Stomach smooth muscle (tissue), 2 donors: ENCODE measurements around the gene SUGP1.

ENCODE experiments used
- H3K27ac ChIP-seq: one replicate; pipeline ENCODE4 v1.7.0; 2013; ENCODE audit warnings: mild to moderate bottlenecking, low read length, inconsistent platforms
- H3K27me3 ChIP-seq, 2 donors: one replicate each; pipeline ENCODE4 v1.7.0; 2013; ENCODE audit warnings: low read length in 2 of 2; ENCODE audit not compliant: insufficient read depth in 2 of 2, control insufficient read depth in 1 of 2
- H3K36me3 ChIP-seq, 2 donors: one replicate each; pipeline ENCODE4 v1.7.0; 2013; ENCODE audit warnings: low read length in 2 of 2; ENCODE audit not compliant: control insufficient read depth in 2 of 2, insufficient read depth in 2 of 2
- H3K4me1 ChIP-seq: one replicate; pipeline ENCODE4 v1.7.0; 2013; ENCODE audit warnings: low read length; ENCODE audit not compliant: control insufficient read depth, insufficient read depth
- H3K4me3 ChIP-seq, 2 donors: one replicate each; pipeline ENCODE4 v1.7.0; 2013; ENCODE audit warnings: low read length in 2 of 2
- H3K9ac ChIP-seq, 2 donors: one replicate each; pipeline ENCODE4 v1.7.0; 2013; ENCODE audit warnings: low read length in 2 of 2, mild to moderate bottlenecking in 1 of 2
- H3K9me3 ChIP-seq, 2 donors: one replicate each; pipeline ENCODE4 v1.7.0; 2013; ENCODE audit warnings: low read length in 2 of 2; ENCODE audit not compliant: control insufficient read depth in 2 of 2
- donor health status: healthy.
- donor health status: Pancreatic carcinoma.

The SUGP1 gene

GRCh38 chr19:19276386-19276785 lies 43.9 kb downstream of the SUGP1 start:
- Histone ChIP-seq H3K27ac (no peak overlapping the region), H3K36me3 (peaks cover 31 to 42% of the 10 kb centered on the region in 2 donors), H3K4me1 (peaks cover 3% of the 10 kb centered on the region), H3K4me3 (no peak overlapping the region), H3K27me3 (peaks cover 8 to 13% of the 10 kb centered on the region in 2 donors), H3K9ac (no peak overlapping the region), H3K9me3 (no peaks in the 10 kb centered on the region)

- no peak overlapping the region for H3K4me3 ChIP-seq
- no peak overlapping the region for H3K27ac ChIP-seq
- peaks cover 24 to 29% of the 10 kb centered on the region in 2 donors for H3K36me3 ChIP-seq
These were observed 45.4 kb downstream of the SUGP1 start for GRCh38 chr19:19274716-19275565.

GRCh38 chr19:19274146-19274545 lies 46.2 kb downstream of the SUGP1 start:
- H3K27me3 ChIP-seq: peaks cover 8 to 13% of the 10 kb centered on the region in 2 donors
- H3K9ac ChIP-seq: no peak overlapping the region
- H3K27ac ChIP-seq: no peak overlapping the region
- peaks cover 17 to 24% of the 10 kb centered on the region in 2 donors for H3K36me3 ChIP-seq
- no peaks in the 10 kb centered on the region for H3K9me3 ChIP-seq
- H3K4me1 ChIP-seq: peaks cover 3% of the 10 kb centered on the region
- H3K4me3 ChIP-seq: no peak overlapping the region

More at GRCh38 chr19:19274716-19275565, 45.4 kb downstream of the SUGP1 start:
- Histone ChIP-seq H3K27me3 (peaks cover 8 to 13% of the 10 kb centered on the region in 2 donors), H3K4me1 (peaks cover 3% of the 10 kb centered on the region), H3K9ac (no peak overlapping the region), H3K9me3 (no peaks in the 10 kb centered on the region)

GRCh38 chr19:19271828-19272599 lies 48.3 kb downstream of the SUGP1 start:
- Histone ChIP-seq H3K27me3 (peaks cover 8 to 13% of the 10 kb centered on the region in 2 donors), H3K4me3 (peak overlapping the region in 1 of 2 donors; percentile 44), H3K9ac (no peak overlapping the region), H3K9me3 (no peaks in the 10 kb centered on the region), H3K36me3 (peaks cover 5 to 8% of the 10 kb centered on the region in 2 donors), H3K27ac (no peak overlapping the region), H3K4me1 (peaks cover 3% of the 10 kb centered on the region)

- Histone ChIP-seq H3K4me3 (no peak overlapping the region), H3K36me3 (no peaks in the 10 kb centered on the region), H3K9ac (no peak overlapping the region), H3K27ac (no peak overlapping the region), H3K27me3 (peaks cover 8 to 13% of the 10 kb centered on the region in 2 donors), H3K4me1 (peaks cover 3% of the 10 kb centered on the region), H3K9me3 (no peaks in the 10 kb centered on the region)
These were observed 49.3 kb downstream of the SUGP1 start for GRCh38 chr19:19270749-19271571.

- Histone ChIP-seq H3K4me3 (no peak overlapping the region), H3K9me3 (no peaks in the 10 kb centered on the region), H3K4me1 (peaks cover 3% of the 10 kb centered on the region), H3K27me3 (peaks cover 8 to 13% of the 10 kb centered on the region in 2 donors), H3K27ac (no peak overlapping the region), H3K36me3 (no peaks in the 10 kb centered on the region), H3K9ac (no peak overlapping the region)
These were observed 50.2 kb downstream of the SUGP1 start for GRCh38 chr19:19269952-19270694.

GRCh38 chr19:19268453-19269385 lies 51.6 kb downstream of the SUGP1 start:
- H3K27me3 ChIP-seq: peaks cover 6 to 13% of the 10 kb centered on the region in 2 donors
- peaks cover 3% of the 10 kb centered on the region for H3K4me1 ChIP-seq
- no peak overlapping the region for H3K9ac ChIP-seq
- no peak overlapping the region for H3K27ac ChIP-seq
- H3K4me3 ChIP-seq: no peak overlapping the region
- H3K36me3 ChIP-seq: no peaks in the 10 kb centered on the region
- no peaks in the 10 kb centered on the region for H3K9me3 ChIP-seq

GRCh38 chr19:19267305-19267704 lies 53.0 kb downstream of the SUGP1 start:
- Histone ChIP-seq H3K4me3 (no peak overlapping the region), H3K9me3 (no peaks in the 10 kb centered on the region), H3K36me3 (no peaks in the 10 kb centered on the region), H3K27me3 (peaks cover 9 to 12% of the 10 kb centered on the region in 2 donors), H3K27ac (no peak overlapping the region), H3K4me1 (no peaks in the 10 kb centered on the region), H3K9ac (no peak overlapping the region)

GRCh38 chr19:19263886-19264487 lies 56.3 kb downstream of the SUGP1 start:
- Histone ChIP-seq H3K4me3 (no peak overlapping the region), H3K4me1 (peaks cover 4% of the 10 kb centered on the region), H3K36me3 (no peaks in the 10 kb centered on the region), H3K27me3 (peaks cover 17 to 23% of the 10 kb centered on the region in 2 donors), H3K9ac (no peak overlapping the region), H3K9me3 (peaks cover 0 to 3% of the 10 kb centered on the region in 2 donors), H3K27ac (no peak overlapping the region)
